Natural killer cell (primary cell): ENCODE data around the gene SMG6. TPM values are rescaled to one million over a fixed set of nuclear protein-coding genes. Genes with fewer than 3 reads are reported as not detected.

Experiments
- ATAC-seq, 3 donors: fragments of 150-1000 bp in 2 of 3; fragments of 200-7000 bp in 1 of 3; cut with Tn5 transposase; 1 replicate in 1 of 3; 2 replicates in 2 of 3; pipeline ENCODE4 v1.10.0; 2021; ENCODE audit warnings: mild to moderate bottlenecking in 2 of 3, moderate library complexity in 2 of 3
- DNase-seq, 2 donors: peaks; one replicate each; pipeline versions ENCODE4 v3.0.0 to v3.0.0-alpha.2; 2013 to 2021; ENCODE audit warnings: mixed read lengths in 1 of 2
- H3K27ac ChIP-seq: one replicate; pipeline ENCODE4 v1.5.1; 2013; ENCODE audit warnings: mild to moderate bottlenecking, low read length
- H3K27me3 ChIP-seq: one replicate; pipeline ENCODE4 v1.6.1; 2013; ENCODE audit warnings: low read length; ENCODE audit not compliant: control insufficient read depth, insufficient read depth
- H3K36me3 ChIP-seq: one replicate; pipeline ENCODE4 v1.6.1; 2013; ENCODE audit warnings: low read length; ENCODE audit not compliant: control insufficient read depth, insufficient read depth
- H3K4me1 ChIP-seq: one replicate; pipeline ENCODE4 v1.6.1; 2013; ENCODE audit warnings: low read length; ENCODE audit not compliant: control insufficient read depth, insufficient read depth
- H3K4me3 ChIP-seq: one replicate; pipeline ENCODE4 v1.5.1; 2013; ENCODE audit warnings: low read length
- H3K9me3 ChIP-seq: one replicate; pipeline ENCODE4 v1.6.1; 2013; ENCODE audit warnings: low read length; ENCODE audit not compliant: control insufficient read depth, insufficient read depth
- H3K27ac Mint-ChIP-seq, 2 donors: one replicate each; pipeline ENCODE4 v1.8.0; 2022; ENCODE audit warnings: mild to moderate bottlenecking in 2 of 2, mixed read lengths in 2 of 2, moderate library complexity in 1 of 2
- H3K27me3 Mint-ChIP-seq, 2 donors: one replicate each; pipeline ENCODE4 v1.8.0; 2022; ENCODE audit warnings: low read depth in 2 of 2, mixed read lengths in 2 of 2
- H3K36me3 Mint-ChIP-seq: one replicate; pipeline ENCODE4 v1.8.0; 2022; ENCODE audit warnings: mixed read lengths
- H3K4me1 Mint-ChIP-seq, 2 donors: one replicate each; pipeline ENCODE4 v1.8.0; 2022; ENCODE audit warnings: mixed read lengths in 2 of 2
- H3K4me3 Mint-ChIP-seq: one replicate; pipeline ENCODE4 v1.8.0; 2022; ENCODE audit warnings: mild to moderate bottlenecking, moderate library complexity, mixed read lengths
- H3K9me3 Mint-ChIP-seq, 2 donors: one replicate each; pipeline ENCODE4 v1.8.0; 2022; ENCODE audit warnings: mixed read lengths in 2 of 2
- CTCF ChIP-seq: fragments of 200-600 bp; IDR thresholded peaks from one replicate; pipeline ENCODE4 v1.8.0; 2022; ENCODE audit warnings: antibody characterized with exemption
- WGBS: methylation state at CpG from one replicate; pipeline ENCODE4 v1.1.7; 2013; ENCODE audit warnings: missing lambda C conversion rate; ENCODE audit not compliant: insufficient coverage; 5-methylcytosine and 5-hydroxymethylcytosine counted together
- intact Hi-C: fragments of 100-400 bp; cut with micrococcal nuclease; formaldehyde crosslinking; loops from one replicate; pipeline ENCODE4 v1.14.2; 2022
- total RNA-seq, 4 donors: library from RNA; stranded (reverse); fragments of 120-200 nt in 1 of 4; gene quantifications; one replicate each; pipeline versions ENCODE4 v1.2.3 to v1.2.4, GENCODE V29; 2013 to 2022

The SMG6 gene
- total RNA-seq, 3 donors from 2014 or later (not counting 1 experiment from before 2014, with no cell fraction given), result 41.6 to 49.4 (median 48.2) TPM

GRCh38 chr17:2094891-2095535 is 208.6 kb downstream of the SMG6 start:
- Mint-ChIP-seq H3K9me3 (no peaks in the 10 kb centered on the region), H3K4me1 (peaks cover 11 to 18% of the 10 kb centered on the region in 2 donors), H3K4me3 (no peak overlapping the region), H3K36me3 (no peaks in the 10 kb centered on the region), H3K27me3 (no peaks in the 10 kb centered on the region), H3K27ac (no peak overlapping the region)
- no peak overlapping the region for H3K4me3 ChIP-seq
- no peak for TF ChIP-seq CTCF
- H3K27me3 ChIP-seq, result no peaks in the 10 kb centered on the region
- no peak for ATAC-seq
- H3K36me3 ChIP-seq, result no peaks in the 10 kb centered on the region
- intact Hi-C loops, result no loop called here
- no peak overlapping the region for H3K27ac ChIP-seq
- H3K9me3 ChIP-seq, result no peaks in the 10 kb centered on the region
- H3K4me1 ChIP-seq, result peaks cover 9% of the 10 kb centered on the region
- DNase-seq, result no peak
- WGBS, result 91% methylated on average over 12 of the region's 12 CpGs

GRCh38 chr17:2093349-2093748 is 210.2 kb downstream of the SMG6 start:
- no peak overlapping the region for H3K27ac ChIP-seq
- 95% methylated on average over 3 of the region's 5 CpGs for WGBS
- no peak overlapping the region for H3K27ac Mint-ChIP-seq
- no peaks in the 10 kb centered on the region for H3K36me3 Mint-ChIP-seq
- no peak overlapping the region for H3K4me3 Mint-ChIP-seq
- no peak for TF ChIP-seq CTCF
- H3K4me1 ChIP-seq, result peaks cover 26% of the 10 kb centered on the region
- H3K4me3 ChIP-seq, result no peak overlapping the region
- H3K9me3 Mint-ChIP-seq, result no peaks in the 10 kb centered on the region
- DNase-seq (no peak), ATAC-seq (no peak)
- H3K4me1 Mint-ChIP-seq, result peaks cover 28 to 35% of the 10 kb centered on the region in 2 donors
- H3K27me3 ChIP-seq, result no peaks in the 10 kb centered on the region
- H3K27me3 Mint-ChIP-seq, result no peaks in the 10 kb centered on the region
- no peaks in the 10 kb centered on the region for H3K9me3 ChIP-seq
- H3K36me3 ChIP-seq, result no peaks in the 10 kb centered on the region
- intact Hi-C loops, result no loop called here

- WGBS, result 97% methylated on average over 4 of the region's 4 CpGs
- Histone ChIP-seq H3K27ac (no peak overlapping the region), H3K27me3 (no peaks in the 10 kb centered on the region), H3K9me3 (no peaks in the 10 kb centered on the region), H3K4me1 (peaks cover 37% of the 10 kb centered on the region), H3K4me3 (no peak overlapping the region), H3K36me3 (no peaks in the 10 kb centered on the region)
- H3K9me3 Mint-ChIP-seq, result no peaks in the 10 kb centered on the region
- no peak for TF ChIP-seq CTCF
- H3K4me1 Mint-ChIP-seq, result peaks cover 39 to 46% of the 10 kb centered on the region in 2 donors
- intact Hi-C loops, result no loop called here
- H3K36me3 Mint-ChIP-seq, result no peaks in the 10 kb centered on the region
- H3K27ac Mint-ChIP-seq, result no peak overlapping the region
- no peaks in the 10 kb centered on the region for H3K27me3 Mint-ChIP-seq
- no peak overlapping the region for H3K4me3 Mint-ChIP-seq
- DNase-seq (no peak), ATAC-seq (no peak)
Measured at GRCh38 chr17:2092253-2092652, 211.3 kb downstream of the SMG6 start.
